H7 (cell line): Measurements from ENCODE around the gene UGT1A7. TPM values are rescaled to one million over a fixed set of nuclear protein-coding genes. Genes with fewer than 3 reads are reported as not detected.

Experiments used
- DNase-seq: peaks from one replicate; pipeline ENCODE4 v3.0.0; 2012
- H3K27me3 ChIP-seq: 2 replicates; pipeline ENCODE4 v1.6.0; 2011; ENCODE audit warnings: mild to moderate bottlenecking, low read length; ENCODE audit not compliant: control insufficient read depth, insufficient read depth
- H3K36me3 ChIP-seq: replicated peaks from 2 replicates; pipeline ENCODE4 v1.5.1; 2011; ENCODE audit warnings: low read length; ENCODE audit not compliant: control insufficient read depth, insufficient read depth
- H3K4me3 ChIP-seq: 2 replicates; pipeline ENCODE4 v1.5.1; 2011; ENCODE audit warnings: low read depth, mild to moderate bottlenecking, control low read depth, low read length, moderate library complexity; ENCODE audit not compliant: insufficient read depth
- total RNA-seq: library from RNA; depleted of rRNA; stranded (reverse); fragments of >200 nt; shearing (Covaris generic); gene quantifications from 2 replicates; pipeline ENCODE4 v1.2.3, GENCODE V29; 2014

The UGT1A7 gene
- total RNA-seq, 1 experiment from 2014 or later, result not detected

DNA sequence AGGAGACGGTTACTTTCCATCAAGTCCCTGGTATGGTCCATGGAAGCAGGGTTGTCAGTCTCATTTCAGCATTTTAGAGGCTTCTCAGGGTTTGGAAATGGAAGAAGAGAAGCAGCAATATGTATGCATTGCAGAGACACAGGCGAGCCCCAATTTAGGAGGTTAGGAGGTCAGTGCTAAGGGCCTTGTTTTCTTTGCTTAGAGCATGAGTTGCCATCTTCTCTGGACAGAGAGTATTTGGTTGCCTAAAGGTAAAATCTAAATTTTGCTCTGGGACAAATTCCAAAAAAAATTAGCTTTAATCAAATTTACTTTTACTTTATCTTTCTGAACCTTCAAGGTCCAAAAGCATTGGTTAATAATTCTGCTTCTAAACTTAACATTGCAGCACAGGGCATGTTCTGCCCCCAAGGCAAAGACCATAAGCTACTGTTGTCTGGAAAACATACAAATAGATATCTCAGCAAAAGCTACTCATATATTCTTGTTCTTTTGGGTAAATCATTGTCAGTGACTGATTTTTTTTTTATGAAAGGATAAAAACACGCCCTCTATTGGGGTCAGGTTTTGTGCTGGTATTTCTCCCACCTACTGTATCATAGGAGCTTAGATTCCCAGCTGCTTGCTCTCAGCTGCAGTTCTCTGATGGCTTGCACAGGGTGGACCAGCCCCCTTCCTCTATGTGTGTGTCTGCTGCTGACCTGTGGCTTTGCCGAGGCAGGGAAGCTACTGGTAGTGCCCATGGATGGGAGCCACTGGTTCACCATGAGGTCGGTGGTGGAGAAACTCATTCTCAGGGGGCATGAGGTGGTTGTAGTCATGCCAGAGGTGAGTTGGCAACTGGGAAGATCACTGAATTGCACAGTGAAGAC lies 10.2 kb upstream of the UGT1A7 start, which contains the start of gene UGT1A9:
UGT1A9 (plus strand) TSS at position 609 of the 872 bp plus-strand sequence; CDS start at position 646, 37 bp downstream.
- H3K36me3 ChIP-seq, result no peaks in the 10 kb centered on the region
- no peak within 1 kb of the TSS for H3K4me3 ChIP-seq
- DNase-seq, result no peak

DNA sequence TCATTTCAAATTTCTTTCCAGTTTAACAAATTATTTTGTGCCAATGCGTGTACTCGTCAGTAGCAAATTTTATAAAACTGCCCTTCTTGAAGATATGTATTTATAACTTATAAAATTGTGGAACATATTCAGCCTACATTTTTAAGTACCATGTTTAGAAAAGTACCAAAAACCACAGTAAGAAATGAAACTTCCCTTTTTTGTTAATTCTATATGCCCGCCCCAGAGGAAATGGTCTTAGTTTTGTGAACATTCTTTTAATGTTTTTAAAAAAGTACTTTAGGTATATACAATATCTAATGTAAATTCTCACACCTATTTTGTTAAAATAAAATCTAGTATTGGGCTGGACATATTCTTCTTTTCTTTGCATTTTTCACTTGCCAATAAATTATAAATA lies 8.8 kb upstream of the UGT1A7 start:
- Histone ChIP-seq H3K36me3 (no peaks in the 10 kb centered on the region), H3K4me3 (no peak overlapping the region), H3K27me3 (no peaks in the 10 kb centered on the region)
- no peak for DNase-seq

More for the DNA sequence above, 10.2 kb upstream of the UGT1A7 start, which contains the start of gene UGT1A9:
- H3K27me3 ChIP-seq, result no peaks in the 10 kb centered on the region

DNA sequence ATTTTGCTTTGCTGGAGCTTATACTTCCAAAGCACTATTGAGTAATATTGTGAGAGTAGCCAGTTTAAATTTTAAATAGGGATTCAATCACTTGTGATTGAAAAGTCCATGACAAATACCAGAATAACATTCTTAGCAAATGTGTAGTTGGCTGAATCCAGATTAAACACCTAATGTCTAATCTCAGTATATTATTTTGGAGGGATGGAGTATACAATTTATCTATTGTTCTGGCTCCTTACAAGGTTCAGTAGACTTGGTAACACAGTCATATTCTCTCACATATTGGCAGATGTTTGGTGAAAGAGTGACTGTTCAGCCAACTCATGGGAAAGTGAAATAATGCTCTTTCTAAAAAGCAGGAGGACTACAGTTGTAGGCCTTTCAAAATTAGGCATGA lies 7.8 kb upstream of the UGT1A7 start:
- no peak for DNase-seq
- H3K27me3 ChIP-seq, result no peaks in the 10 kb centered on the region
- no peak overlapping the region for H3K4me3 ChIP-seq
- no peaks in the 10 kb centered on the region for H3K36me3 ChIP-seq

DNA sequence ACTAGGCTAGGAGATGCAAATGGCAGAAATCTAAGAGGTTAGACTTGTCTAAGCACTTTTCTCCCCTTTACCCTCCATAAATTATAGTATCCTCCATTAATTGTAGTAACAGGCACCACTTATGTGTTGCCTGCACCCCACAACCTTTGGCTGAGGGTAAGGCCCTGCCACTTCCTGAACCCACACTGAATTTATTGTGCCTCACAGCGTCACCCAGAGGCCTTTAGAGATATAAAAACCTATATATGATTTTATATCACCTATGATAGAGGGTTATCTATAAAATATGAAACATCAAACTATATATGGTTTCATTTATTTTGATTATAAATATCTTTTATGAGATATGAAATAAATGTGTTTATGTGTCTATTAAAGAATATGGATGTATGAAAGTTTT lies 7.4 kb upstream of the UGT1A7 start:
- Histone ChIP-seq H3K36me3 (no peaks in the 10 kb centered on the region), H3K4me3 (no peak overlapping the region), H3K27me3 (no peaks in the 10 kb centered on the region)
- DNase-seq, result no peak

DNA sequence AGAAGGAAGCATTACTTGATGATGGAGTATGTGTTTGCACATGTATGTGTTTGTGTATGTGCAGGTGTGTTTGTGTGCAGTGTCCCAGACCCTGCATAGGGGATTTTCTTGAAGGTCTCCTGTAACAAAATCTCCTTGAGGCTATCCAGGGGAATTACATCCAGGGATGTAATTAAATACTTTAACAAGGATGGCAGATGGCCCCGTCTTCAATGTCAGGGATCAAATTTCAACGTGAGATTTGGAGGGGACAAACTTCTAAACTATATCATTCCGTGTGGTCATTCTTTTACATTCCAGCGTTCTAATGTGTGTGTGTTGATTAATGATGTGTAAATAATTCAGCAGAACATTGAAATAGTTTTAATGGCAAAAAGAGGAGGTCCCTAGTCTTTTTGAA lies 6.7 kb upstream of the UGT1A7 start:
- no peak for DNase-seq
- Histone ChIP-seq H3K4me3 (no peak overlapping the region), H3K36me3 (no peaks in the 10 kb centered on the region), H3K27me3 (no peaks in the 10 kb centered on the region)

DNA sequence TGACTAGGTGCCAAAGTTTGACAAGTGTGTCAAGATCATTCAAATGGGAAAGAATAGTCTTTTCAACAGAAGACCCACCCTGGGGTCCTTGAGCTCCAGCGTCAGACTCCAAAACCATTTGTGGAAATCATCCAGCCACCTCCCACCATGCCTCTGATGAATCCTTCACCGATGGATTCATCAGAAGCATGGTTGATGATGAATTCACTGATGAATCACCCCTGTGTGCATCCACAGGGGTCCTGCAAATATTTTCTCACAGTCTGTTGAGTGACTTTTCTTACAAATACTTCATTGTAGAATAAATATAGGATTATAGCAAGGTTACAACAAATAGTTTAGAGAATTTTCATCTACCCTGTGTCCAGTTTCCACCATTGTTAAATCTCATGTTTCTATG lies 5.7 kb upstream of the UGT1A7 start:
- no peak overlapping the region for H3K4me3 ChIP-seq
- H3K27me3 ChIP-seq, result no peaks in the 10 kb centered on the region
- no peaks in the 10 kb centered on the region for H3K36me3 ChIP-seq
- no peak for DNase-seq

DNA sequence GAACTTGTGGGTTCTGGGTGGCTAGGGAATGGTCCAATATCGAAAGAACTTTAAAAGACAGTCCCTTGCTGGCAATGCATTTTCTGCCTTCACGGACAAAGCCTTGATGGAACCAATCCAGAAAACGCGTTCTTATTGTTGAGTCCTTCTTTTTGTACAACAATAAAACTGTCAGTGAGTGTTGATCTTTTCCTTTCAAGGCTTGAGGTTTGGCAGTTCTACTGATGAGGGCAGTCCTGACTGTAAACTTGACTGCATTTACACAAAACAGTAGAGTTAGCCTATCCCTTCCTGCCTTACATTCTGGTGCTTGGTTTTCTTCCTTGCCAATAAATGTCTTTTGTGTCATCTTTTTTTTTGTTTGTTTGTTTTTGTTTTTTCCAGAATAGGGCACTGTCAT lies 2.5 kb upstream of the UGT1A7 start:
- H3K27me3 ChIP-seq, result no peaks in the 10 kb centered on the region
- no peaks in the 10 kb centered on the region for H3K36me3 ChIP-seq
- no peak overlapping the region for H3K4me3 ChIP-seq
- no peak for DNase-seq

DNA sequence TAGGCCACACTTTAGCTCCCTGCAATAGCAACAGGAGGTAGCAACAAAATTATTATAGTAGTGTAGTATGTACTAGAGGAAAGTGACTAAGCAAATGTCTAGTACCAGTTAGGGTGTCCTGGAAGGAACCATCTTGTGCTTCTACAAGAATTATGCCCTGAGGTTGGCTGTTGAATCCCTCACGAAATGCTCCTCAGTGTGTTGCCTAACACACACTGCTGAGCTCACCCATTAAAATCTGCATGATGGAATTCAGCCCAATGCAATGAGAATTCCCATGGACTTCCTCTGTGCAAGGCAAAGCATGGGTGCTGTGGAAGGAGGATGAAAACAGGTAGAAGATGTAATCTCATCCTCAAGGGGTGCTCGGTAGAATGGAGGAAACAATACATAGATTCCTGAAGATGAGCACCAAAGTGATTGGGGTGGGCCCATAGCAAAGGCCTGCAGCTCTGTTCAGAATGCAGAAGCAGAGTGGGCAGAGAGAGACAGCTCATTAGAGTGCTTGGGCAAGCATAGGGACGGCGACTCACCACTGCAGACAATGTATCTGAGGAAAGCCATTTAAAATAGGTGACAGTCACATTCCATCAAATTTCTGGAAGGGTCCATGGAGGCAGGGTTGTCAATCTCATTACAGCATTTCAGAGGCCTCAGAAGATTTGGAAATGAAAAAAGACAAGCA lies 1.2 kb upstream of the UGT1A7 start:
- Histone ChIP-seq H3K4me3 (no peak overlapping the region), H3K36me3 (no peaks in the 10 kb centered on the region), H3K27me3 (no peaks in the 10 kb centered on the region)
- no peak for DNase-seq

DNA sequence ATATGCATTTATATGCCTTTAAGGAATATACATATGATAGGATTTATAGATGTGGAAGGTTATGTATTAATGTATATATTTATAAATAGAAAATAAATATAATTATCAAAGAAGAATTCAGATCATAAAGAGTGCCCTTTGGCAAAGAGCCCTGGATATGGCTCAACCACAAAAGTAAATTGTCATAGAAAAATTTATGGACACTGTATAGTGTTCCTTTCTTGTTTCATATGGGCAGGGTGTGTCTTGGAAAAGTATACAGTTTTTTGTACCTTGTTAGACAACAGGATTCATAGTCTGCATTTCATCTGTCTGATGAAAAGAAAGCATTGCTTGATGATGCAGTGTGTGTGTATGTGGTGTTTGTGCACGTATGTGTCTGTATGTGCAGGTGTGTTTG lies 2.9 kb downstream of the UGT1A7 start:
- Histone ChIP-seq H3K4me3 (no peak overlapping the region), H3K36me3 (no peaks in the 10 kb centered on the region), H3K27me3 (no peaks in the 10 kb centered on the region)
- no peak for DNase-seq

DNA sequence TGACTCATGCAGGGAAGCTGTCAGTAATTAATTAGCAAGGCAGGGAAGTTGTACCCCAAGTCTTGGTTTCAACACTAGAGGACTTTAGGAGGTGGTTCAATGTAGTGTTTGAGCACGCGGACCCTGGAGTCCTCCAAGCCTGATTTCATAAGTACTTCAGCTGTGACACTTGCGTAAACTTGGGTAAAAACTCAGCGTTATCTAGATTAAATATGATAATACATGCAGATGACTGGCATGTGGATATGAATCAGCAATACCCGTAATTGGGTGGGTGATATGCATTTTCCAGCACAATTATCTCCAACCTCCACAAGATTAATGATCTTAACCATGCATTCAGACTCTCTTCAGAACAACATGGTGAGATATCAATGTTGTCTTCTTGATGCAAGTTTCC lies 5.2 kb downstream of the UGT1A7 start:
- H3K27me3 ChIP-seq, result no peaks in the 10 kb centered on the region
- no peak overlapping the region for H3K4me3 ChIP-seq
- no peaks in the 10 kb centered on the region for H3K36me3 ChIP-seq
- DNase-seq, result no peak

DNA sequence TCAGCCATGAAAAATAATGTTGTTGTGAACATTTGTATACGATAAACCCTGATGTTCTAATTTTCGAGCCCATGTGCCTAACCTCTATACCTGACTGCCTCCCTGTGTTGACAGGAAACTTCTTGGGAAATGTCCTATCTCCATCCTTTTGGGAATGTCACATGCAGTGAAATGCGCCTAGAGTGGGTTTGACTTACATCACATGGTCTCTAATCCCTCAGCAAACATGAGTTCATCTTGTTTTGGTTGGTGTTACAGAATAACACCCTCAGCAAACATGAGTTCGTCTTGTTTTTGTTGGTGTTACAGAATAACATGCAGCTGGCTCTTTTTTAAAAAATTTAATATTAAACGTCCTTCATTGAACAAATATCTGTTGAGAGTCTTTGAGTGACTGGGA lies 6.6 kb downstream of the UGT1A7 start:
- H3K27me3 ChIP-seq, result no peaks in the 10 kb centered on the region
- H3K4me3 ChIP-seq, result no peak overlapping the region
- no peaks in the 10 kb centered on the region for H3K36me3 ChIP-seq
- no peak for DNase-seq

DNA sequence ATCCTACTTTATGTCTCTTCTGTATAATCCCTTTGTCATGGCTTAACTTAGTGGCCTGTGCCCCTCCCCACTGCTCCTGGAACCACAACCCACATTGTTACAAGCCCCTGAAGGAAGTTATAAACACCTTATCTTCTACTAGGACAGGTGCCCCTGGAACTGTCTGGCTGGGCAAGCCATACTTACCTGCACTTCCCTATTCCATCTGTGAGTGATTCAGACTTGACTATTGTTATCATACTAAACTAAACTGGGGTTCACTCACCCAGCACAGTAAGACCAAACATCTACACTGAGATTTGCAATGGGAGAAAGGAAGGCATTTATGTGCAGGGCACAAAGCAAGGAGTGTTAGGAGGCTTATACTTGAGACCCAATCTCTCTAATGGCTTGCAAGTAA lies 7.3 kb downstream of the UGT1A7 start:
- Histone ChIP-seq H3K36me3 (no peaks in the 10 kb centered on the region), H3K4me3 (no peak overlapping the region), H3K27me3 (no peaks in the 10 kb centered on the region)
- DNase-seq, result no peak

DNA sequence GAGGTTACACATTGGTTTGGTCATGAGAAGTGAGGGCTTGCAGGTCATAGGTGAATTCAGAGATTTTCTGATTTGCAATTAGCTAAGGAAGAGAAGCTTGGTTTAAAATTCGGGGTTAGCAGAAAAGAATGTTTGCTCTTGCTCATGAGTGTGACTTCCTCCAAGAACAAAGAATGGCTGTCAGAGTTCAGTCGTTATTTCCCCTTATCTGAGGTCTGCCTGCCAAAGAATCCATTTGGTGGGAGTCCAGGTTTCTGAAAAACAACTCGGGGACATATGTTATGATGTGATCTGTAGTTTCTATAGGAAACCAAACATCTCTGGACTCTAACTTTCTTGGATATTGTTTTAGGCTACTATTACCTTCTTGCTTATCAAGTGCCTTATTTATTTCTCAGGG lies 7.8 kb downstream of the UGT1A7 start:
- Histone ChIP-seq H3K27me3 (no peaks in the 10 kb centered on the region), H3K36me3 (no peaks in the 10 kb centered on the region), H3K4me3 (no peak overlapping the region)
- no peak for DNase-seq

DNA sequence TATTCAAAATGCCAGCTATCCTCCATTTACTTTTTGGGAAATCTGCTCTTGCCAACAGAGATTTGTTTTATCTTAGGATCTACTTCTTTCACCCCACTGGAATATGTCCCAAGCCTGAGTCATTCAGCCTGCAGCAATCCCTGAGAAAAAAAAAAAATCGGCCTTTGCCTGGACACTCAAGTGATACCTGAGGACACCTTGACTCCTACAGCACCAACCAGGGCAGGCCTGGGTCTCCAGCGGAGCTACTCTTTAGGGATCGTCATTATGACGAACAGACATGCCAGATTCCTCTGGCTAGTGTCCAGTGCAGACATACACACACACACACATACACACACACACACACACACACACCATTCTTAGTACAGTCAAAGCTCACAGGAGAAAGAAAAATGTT lies 8.7 kb downstream of the UGT1A7 start:
- Histone ChIP-seq H3K4me3 (no peak overlapping the region), H3K36me3 (no peaks in the 10 kb centered on the region), H3K27me3 (no peaks in the 10 kb centered on the region)
- DNase-seq, result no peak
